ENCODE data around the gene PLET1.

The PLET1 gene

GRCh38 chr11:112235750-112236390 is 24.8 kb downstream of the PLET1 start:
- DNase-seq: no peak

- DNase-seq: no peak
Measured at GRCh38 chr11:112231952-112232351, 28.7 kb downstream of the PLET1 start.

- DNase-seq: no peak
Measured at GRCh38 chr11:112229746-112230433, 30.8 kb downstream of the PLET1 start.

- no peak for DNase-seq
Measured at GRCh38 chr11:112229159-112229558, 31.5 kb downstream of the PLET1 start.

- DNase-seq: no peak
Measured at GRCh38 chr11:112228706-112229105, 32.0 kb downstream of the PLET1 start.

- no peak for DNase-seq
Measured at GRCh38 chr11:112227471-112227870, 33.2 kb downstream of the PLET1 start.

GRCh38 chr11:112226831-112227401 is 33.7 kb downstream of the PLET1 start:
- DNase-seq: no peak

GRCh38 chr11:112226062-112226830 is 34.4 kb downstream of the PLET1 start, which contains the start of gene PTS:
PTS (plus strand) TSS chr11:112226428; CDS start chr11:112226444, 16 bp downstream.
- peak; percentile 85 for DNase-seq

- DNase-seq: no peak
Measured at GRCh38 chr11:112225753-112226061, 35.0 kb downstream of the PLET1 start.

- no peak for DNase-seq
Measured at GRCh38 chr11:112223754-112224532, 36.7 kb downstream of the PLET1 start.

GRCh38 chr11:112223121-112223520 is 37.5 kb downstream of the PLET1 start:
- no peak for DNase-seq

- DNase-seq: no peak
Measured at GRCh38 chr11:112222303-112222702, 38.4 kb downstream of the PLET1 start.

GRCh38 chr11:112221274-112221835 is 39.3 kb downstream of the PLET1 start:
- DNase-seq: no peak

- peak; percentile 24 for DNase-seq
Measured at GRCh38 chr11:112219476-112220232, 41.0 kb downstream of the PLET1 start.

- DNase-seq: no peak
Measured at GRCh38 chr11:112216561-112217105, 44.0 kb downstream of the PLET1 start.

GRCh38 chr11:112215621-112216020 is 45.0 kb downstream of the PLET1 start:
- no peak for DNase-seq

- DNase-seq: no peak
Measured at GRCh38 chr11:112213753-112214152, 46.9 kb downstream of the PLET1 start.

GRCh38 chr11:112212710-112213109 is 48.0 kb downstream of the PLET1 start:
- no peak for DNase-seq

GRCh38 chr11:112212290-112212689 is 48.4 kb downstream of the PLET1 start:
- DNase-seq: no peak

- peak; percentile 15 for DNase-seq
Measured at GRCh38 chr11:112211536-112211935, 49.1 kb downstream of the PLET1 start.

GRCh38 chr11:112210890-112211289 is 49.8 kb downstream of the PLET1 start:
- no peak for DNase-seq

Data from activated CD4-positive, alpha-beta T cell treated with anti-CD3 and anti-CD28 coated beads for 48 hours (primary cell).